ENCODE results near the gene FADS1.

FADS1 gene

GRCh38 chr11:61760946-61761345, 55.9 kb downstream of the FADS1 start:
- DNase-seq (ENCODE audit: low spot score) = no peak

GRCh38 chr11:61757213-61757862, 59.5 kb downstream of the FADS1 start:
- no peak for DNase-seq (ENCODE audit: low spot score)

GRCh38 chr11:61756452-61757212, 60.2 kb downstream of the FADS1 start:
- peak; percentile 72 for DNase-seq (ENCODE audit: low spot score)

- DNase-seq (ENCODE audit: low spot score) = no peak
Measured at GRCh38 chr11:61756147-61756451, 60.7 kb downstream of the FADS1 start.

- no peak for DNase-seq (ENCODE audit: low spot score)
Measured at GRCh38 chr11:61754534-61755482, 62.0 kb downstream of the FADS1 start.

GRCh38 chr11:61753672-61754071, 63.1 kb downstream of the FADS1 start:
- no peak for DNase-seq (ENCODE audit: low spot score)

- no peak for DNase-seq (ENCODE audit: low spot score)
Measured at GRCh38 chr11:61752925-61753521, 63.8 kb downstream of the FADS1 start.

- DNase-seq (ENCODE audit: low spot score) = peak; percentile 82
Measured at GRCh38 chr11:61752117-61752924, 64.5 kb downstream of the FADS1 start, which contains the start of gene MYRF. Gene MYRF (plus strand): TSS chr11:61752636. CDS start chr11:61752745, 109 bp downstream.

GRCh38 chr11:61751384-61751783, 65.4 kb downstream of the FADS1 start:
- no peak for DNase-seq (ENCODE audit: low spot score)

- no peak for DNase-seq (ENCODE audit: low spot score)
Measured at GRCh38 chr11:61750631-61751273, 66.1 kb downstream of the FADS1 start.

Data from hepatic stellate cell (primary cell).